ENCODE data around the gene BAX. TPM values are rescaled to one million over a fixed set of nuclear protein-coding genes. Genes with fewer than 3 reads are reported as not detected.
"Not testable (repeated sequence)": the region's sequence is repeated elsewhere in the genome, so short reads cannot be mapped to it uniquely, and the experiment has no call there.

BAX gene
- total RNA-seq: 10 to 100 TPM; 28.8 to 36.1 TPM
- long read RNA-seq, partial matches to known transcripts: 0 of 1 reads
- long read RNA-seq, other reads (novel, unspliced or antisense): 0 of 1 reads

- DNase-seq: peak; percentile 98
- peak; percentile 96 to 97 for ATAC-seq
- intact Hi-C loops (cut with DNase I): loop anchor here in 1 of 2 donors (10.0 kb wide), 1 partner anchor 50 kb away; the partner anchor contains the start of gene NUCB1
Observed at GRCh38 chr19:48954595-48955307, at the start of gene BAX. Gene BAX (plus strand): TSS chr19:48954875. CDS start chr19:48954929, 54 bp downstream.

GRCh38 chr19:48905664-48906063 is 49.0 kb upstream of the BAX start:
- intact Hi-C loops (cut with DNase I): loop anchor here in 1 of 2 donors (10.0 kb wide), 1 partner anchor 49 kb away; the partner anchor contains the start of gene BAX
- ATAC-seq (peak in 1 of 2 donors; percentile 52), DNase-seq (no peak)

GRCh38 chr19:48906324-48906723 is 48.4 kb upstream of the BAX start:
- DNase-seq (no peak), ATAC-seq (no peak)
- intact Hi-C loops (cut with DNase I): loop anchor here in 1 of 2 donors (10.0 kb wide), 1 partner anchor 48 kb away; the partner anchor contains the start of gene BAX

- DNase-seq (no peak), ATAC-seq (peak in 1 of 2 donors; percentile 24)
- intact Hi-C loops (cut with DNase I): loop anchor here in 1 of 2 donors (10.0 kb wide), 1 partner anchor 47 kb away; the partner anchor contains the start of gene BAX
Observed at GRCh38 chr19:48907671-48908070, 47.0 kb upstream of the BAX start.

- intact Hi-C loops (cut with DNase I): loop anchor here in 1 of 2 donors (10.0 kb wide), 1 partner anchor 45 kb away; the partner anchor contains the start of gene BAX
- not testable (repeated sequence) for DNase-seq, ATAC-seq
Observed at GRCh38 chr19:48909424-48910077, 45.1 kb upstream of the BAX start.

- ATAC-seq (no peak), DNase-seq (no peak)
- intact Hi-C loops (cut with DNase I): no loop called here
Observed at GRCh38 chr19:48910803-48911202, 43.9 kb upstream of the BAX start.

- intact Hi-C loops (cut with DNase I): no loop called here
- ATAC-seq (no peak), DNase-seq (no peak)
Observed at GRCh38 chr19:48913114-48913889, 41.4 kb upstream of the BAX start.

GRCh38 chr19:48914181-48914580 is 40.5 kb upstream of the BAX start:
- DNase-seq: no peak
- ATAC-seq: no peak
- intact Hi-C loops (cut with DNase I): no loop called here

GRCh38 chr19:48915757-48916156 is 38.9 kb upstream of the BAX start:
- intact Hi-C loops (cut with DNase I): no loop called here
- ATAC-seq (no peak), DNase-seq (no peak)

- intact Hi-C loops (cut with DNase I): no loop called here
- no peak for DNase-seq
- ATAC-seq: no peak
Observed at GRCh38 chr19:48918071-48918470, 36.6 kb upstream of the BAX start.

- intact Hi-C loops (cut with DNase I): no loop called here
- ATAC-seq: peak in 1 of 2 donors; percentile 27
- no peak for DNase-seq
Observed at GRCh38 chr19:48918801-48919247, 35.9 kb upstream of the BAX start.

GRCh38 chr19:48919271-48919670 is 35.4 kb upstream of the BAX start:
- intact Hi-C loops (cut with DNase I); ATAC-seq; DNase-seq: not testable (repeated sequence)

GRCh38 chr19:48920949-48921348 is 33.7 kb upstream of the BAX start:
- no peak for ATAC-seq
- no peak for DNase-seq

GRCh38 chr19:48921721-48922500 is 32.8 kb upstream of the BAX start:
- DNase-seq: no peak
- no peak for ATAC-seq
- intact Hi-C loops (cut with DNase I): no loop called here

More at GRCh38 chr19:48920949-48921348, 33.7 kb upstream of the BAX start:
- intact Hi-C loops (cut with DNase I): no loop called here

- DNase-seq: no peak
- ATAC-seq: no peak
- intact Hi-C loops (cut with DNase I): no loop called here
Observed at GRCh38 chr19:48922548-48923490, 31.9 kb upstream of the BAX start.

- DNase-seq (no peak), ATAC-seq (peak in 1 of 2 donors; percentile 39)
- intact Hi-C loops (cut with DNase I): no loop called here
Observed at GRCh38 chr19:48925240-48925843, 29.3 kb upstream of the BAX start.

GRCh38 chr19:48925890-48926289 is 28.8 kb upstream of the BAX start:
- intact Hi-C loops (cut with DNase I); DNase-seq; ATAC-seq: not testable (repeated sequence)

Data from left cardiac atrium (tissue), 4 donors.